Cardiac septum (tissue), 1 donor: ENCODE measurements around the gene SUPT20H. TPM values are rescaled to one million over a fixed set of nuclear protein-coding genes. Genes with fewer than 3 reads are reported as not detected.

Source experiments
- DNase-seq: peaks from one replicate; pipeline ENCODE4 v3.0.0-alpha.2; 2020; ENCODE audit warnings: low spot score
- intact Hi-C: fragments of 100-400 bp; cut with DNase I; formaldehyde crosslinking; loops from one replicate; pipeline ENCODE4 v1.14.0; 2022
- total RNA-seq: library from RNA; stranded (reverse); fragmentation: NEBNext Ultra II Directional; extraction: Animal tissue kit (Norgen Biotek cat#: 25700); gene quantifications from one replicate; pipeline ENCODE4 v1.2.1, GENCODE V29; 2021
- donor health status: DM: no; HTN: no; CAD: no.

Gene SUPT20H
- total RNA-seq, 1 donor from 2014 or later, result 28.3 TPM

GRCh38 chr13:36959456-36960116 lies 99.9 kb downstream of the SUPT20H start:
- DNase-seq, result no peak
- intact Hi-C loops, result no loop called here

Other genes with a start within 250 kb of the SUPT20H start
- gene RFXAP, start 240.5 kb downstream of the SUPT20H start, total RNA-seq, result 5.0 TPM
- gene SMAD9, start 139.4 kb downstream of the SUPT20H start, total RNA-seq, result 11.5 TPM
- gene ALG5, start 60.3 kb downstream of the SUPT20H start, total RNA-seq, result 11.4 TPM
- 20.3 TPM for gene EXOSC8, start 58.9 kb downstream of the SUPT20H start, total RNA-seq
- gene CSNK1A1L, start 46.0 kb upstream of the SUPT20H start, total RNA-seq, result not detected